Measurements from ENCODE around the gene LDLR.
"Not testable (repeated sequence)": the region's sequence is repeated elsewhere in the genome, so short reads cannot be mapped to it uniquely, and the experiment has no call there.

The LDLR gene

GRCh38 chr19:11073568-11073967 lies 15.7 kb upstream of the LDLR start:
- DNase-seq = no peak

DNA sequence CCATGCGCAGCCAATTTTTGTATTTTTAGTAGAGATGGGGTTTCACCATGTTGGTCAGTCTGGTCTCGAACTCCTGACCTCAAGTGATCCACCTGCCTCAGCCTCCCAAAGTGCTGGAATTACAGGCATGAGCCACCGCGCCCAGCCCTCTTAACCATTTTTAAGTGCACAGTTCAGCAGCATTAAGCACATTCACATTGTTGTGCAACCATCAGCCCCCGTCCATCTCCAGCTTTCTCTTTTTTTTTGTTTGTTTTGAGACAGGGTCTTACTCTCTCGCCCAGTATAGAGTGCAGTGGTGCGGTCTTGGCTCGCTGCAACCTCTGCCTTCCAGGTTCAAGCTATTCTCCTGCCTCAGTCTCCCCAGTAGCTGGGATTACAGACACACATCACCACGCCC lies 12.5 kb upstream of the LDLR start:
- not testable (repeated sequence) for DNase-seq

DNA sequence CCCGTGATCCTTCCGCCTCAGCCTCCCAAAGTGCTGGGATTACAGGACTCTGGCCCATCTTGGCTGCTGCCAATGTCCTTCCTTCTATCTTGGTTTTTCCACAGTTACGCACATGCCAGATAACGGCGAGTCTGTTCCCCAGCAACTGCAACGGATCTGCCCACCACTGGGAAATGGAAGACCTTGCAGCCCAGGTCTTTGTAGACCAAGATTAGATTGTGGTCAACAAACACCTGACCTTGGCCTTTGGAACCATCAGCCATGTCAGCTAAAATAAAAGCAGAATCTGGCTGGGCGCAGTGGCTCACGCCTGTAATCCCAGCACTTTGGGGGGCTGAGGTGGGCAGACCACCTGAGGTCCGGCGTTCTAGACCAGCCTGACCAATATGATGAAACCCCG lies 10.4 kb upstream of the LDLR start:
- DNase-seq = no peak

GRCh38 chr19:11079999-11080398 lies 9.3 kb upstream of the LDLR start:
- no peak for DNase-seq

- no peak for DNase-seq
These were observed 1.3 kb upstream of the LDLR start for GRCh38 chr19:11087870-11088505.

DNA sequence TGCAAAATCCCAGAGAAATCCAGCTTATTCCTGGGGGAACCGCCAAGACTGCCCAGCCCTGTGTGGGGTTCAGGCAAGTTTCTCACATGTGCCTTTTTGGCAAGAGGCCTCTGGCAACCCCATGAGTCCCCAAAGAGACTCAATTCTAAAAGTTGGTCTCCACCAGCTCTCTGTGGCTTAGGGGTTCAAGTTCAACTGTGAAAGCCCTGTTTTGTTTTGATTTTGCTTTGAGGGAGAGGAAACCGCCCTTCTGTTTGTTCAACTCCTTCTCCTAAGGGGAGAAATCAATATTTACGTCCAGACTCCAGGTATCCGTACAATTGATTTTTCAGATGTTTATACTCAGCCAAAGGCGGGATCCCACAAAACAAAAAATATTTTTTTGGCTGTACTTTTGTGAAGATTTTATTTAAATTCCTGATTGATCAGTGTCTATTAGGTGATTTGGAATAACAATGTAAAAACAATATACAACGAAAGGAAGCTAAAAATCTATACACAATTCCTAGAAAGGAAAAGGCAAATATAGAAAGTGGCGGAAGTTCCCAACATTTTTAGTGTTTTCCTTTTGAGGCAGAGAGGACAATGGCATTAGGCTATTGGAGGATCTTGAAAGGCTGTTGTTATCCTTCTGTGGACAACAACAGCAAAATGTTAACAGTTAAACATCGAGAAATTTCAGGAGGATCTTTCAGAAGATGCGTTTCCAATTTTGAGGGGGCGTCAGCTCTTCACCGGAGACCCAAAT lies 583 bp upstream of the LDLR start:
- DNase-seq = no peak

DNA sequence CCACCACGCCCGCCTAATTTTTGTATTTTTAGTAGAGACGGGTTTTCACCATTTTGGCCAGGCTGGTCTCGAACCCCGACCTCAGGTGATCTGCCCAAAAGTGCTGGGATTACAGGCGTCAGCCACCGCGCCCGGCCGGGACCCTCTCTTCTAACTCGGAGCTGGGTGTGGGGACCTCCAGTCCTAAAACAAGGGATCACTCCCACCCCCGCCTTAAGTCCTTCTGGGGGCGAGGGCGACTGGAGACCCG lies 676 bp downstream of the LDLR start:
- not testable (repeated sequence) for DNase-seq

- DNase-seq = peak; percentile 96
These were observed 1.2 kb downstream of the LDLR start for GRCh38 chr19:11090264-11090996.

DNA sequence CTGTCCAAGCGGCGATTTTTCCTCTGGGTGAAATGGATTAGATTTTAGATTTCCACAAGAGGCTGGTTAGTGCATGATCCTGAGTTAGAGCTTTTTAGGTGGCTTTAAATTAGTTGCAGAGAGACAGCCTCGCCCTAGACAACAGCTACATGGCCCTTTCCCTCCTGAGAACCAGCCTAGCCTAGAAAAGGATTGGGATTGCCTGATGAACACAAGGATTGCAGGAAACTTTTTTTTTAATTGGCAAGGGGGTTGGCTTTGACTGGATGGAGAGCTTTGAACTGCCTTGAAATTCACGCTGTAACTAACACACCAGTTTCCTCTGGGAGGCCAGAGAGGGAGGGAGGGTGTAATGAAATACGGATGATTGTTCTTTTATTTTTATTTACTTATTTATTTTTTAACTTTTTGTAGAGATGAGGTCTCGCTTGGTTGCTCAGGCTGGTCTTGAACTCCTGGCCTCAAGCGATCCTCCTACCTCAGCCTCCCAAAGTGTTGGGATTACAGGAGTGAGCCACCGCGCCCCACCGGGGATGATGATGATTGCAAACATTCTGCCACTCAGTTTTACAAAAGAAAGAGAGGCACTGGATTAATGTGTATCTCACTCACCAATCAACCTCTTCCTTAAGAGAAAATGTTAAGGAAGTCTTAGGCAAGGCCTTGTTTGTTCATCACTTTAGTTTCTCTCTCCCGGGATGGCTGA lies 1.9 kb downstream of the LDLR start:
- DNase-seq = no peak

- DNase-seq = peak; percentile 40
These were observed 2.5 kb downstream of the LDLR start for GRCh38 chr19:11091703-11092153.

GRCh38 chr19:11092181-11092538 lies 2.9 kb downstream of the LDLR start:
- DNase-seq = no peak

DNA sequence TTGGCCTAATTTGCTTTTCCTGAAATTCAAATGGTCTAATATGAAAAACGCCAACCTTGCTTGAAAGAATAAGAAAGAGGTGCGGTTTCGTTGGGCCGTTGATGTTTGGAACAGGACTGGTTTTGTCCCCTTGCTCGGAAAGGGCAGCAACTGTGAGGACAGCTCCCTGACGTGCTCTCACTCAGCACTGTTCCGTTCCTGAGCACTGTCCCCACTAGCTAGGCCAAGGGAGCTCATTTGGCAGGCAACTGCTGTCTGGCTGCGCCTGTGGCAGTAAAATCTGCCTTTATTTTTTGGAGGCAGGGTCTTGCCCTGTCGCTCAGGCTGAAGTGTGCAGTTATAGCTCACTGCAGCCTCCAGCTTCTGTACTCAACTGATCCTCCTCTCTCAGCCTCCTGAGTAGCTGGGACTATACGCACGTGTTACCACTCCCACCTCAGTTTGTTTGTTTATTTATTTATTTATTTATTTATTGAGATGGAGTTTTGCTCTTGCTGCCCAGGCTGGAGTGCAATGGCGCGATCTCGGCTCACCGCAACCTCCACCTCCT lies 4.5 kb downstream of the LDLR start:
- DNase-seq = no peak

- DNase-seq = no peak
These were observed 5.2 kb downstream of the LDLR start for GRCh38 chr19:11094520-11094894.

DNA sequence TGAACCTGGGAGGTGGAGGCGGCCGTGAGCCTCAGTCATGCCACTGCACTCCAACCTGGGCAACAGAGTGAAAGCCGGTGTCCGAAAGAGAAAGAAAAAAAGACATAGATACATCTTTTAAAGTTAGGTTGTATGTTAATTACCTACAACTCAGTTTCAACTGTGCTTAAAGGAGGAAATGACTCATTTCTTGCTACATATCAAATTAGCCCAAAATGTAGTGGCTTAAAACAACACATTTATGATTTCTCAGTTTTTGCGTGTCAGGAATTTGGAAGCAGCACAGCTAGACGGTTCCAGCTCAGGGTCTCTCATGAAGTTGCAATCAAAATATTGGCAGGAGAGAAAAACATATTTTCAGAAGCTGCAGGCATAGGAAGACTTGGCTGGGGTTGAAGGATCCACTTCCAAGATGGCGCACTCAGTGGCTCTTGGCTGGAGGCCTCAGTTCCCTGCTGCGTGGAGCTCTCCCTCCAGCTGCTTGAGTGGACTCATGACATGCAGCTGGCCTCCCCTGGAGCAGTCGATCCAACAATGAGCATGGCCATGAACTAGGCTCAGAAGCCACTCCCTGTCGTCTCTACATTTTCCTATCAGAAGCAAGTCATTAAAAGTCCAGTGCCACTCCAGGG lies 7.1 kb downstream of the LDLR start:
- DNase-seq = no peak

GRCh38 chr19:11097367-11097766 lies 8.1 kb downstream of the LDLR start:
- not testable (repeated sequence) for DNase-seq

DNA sequence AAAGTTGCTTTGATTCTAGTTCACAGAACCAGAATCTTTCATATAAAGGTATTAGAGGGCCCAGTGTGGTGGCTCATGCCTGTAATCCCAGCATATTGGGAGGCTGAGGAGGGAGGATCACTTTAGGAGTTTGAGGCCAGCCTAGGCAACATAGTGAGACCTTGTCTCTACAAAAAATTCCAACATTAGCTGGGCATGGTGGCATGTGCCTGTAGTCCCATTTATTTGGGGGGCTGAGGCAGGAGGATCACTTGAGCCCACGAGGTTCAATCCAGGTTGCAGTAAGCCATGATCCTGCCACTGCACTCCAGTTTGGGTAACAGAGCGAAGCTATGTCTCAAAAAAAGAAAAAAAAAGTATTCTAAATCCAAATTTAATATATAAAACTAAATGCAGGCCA lies 9.1 kb downstream of the LDLR start:
- DNase-seq = no peak

DNA sequence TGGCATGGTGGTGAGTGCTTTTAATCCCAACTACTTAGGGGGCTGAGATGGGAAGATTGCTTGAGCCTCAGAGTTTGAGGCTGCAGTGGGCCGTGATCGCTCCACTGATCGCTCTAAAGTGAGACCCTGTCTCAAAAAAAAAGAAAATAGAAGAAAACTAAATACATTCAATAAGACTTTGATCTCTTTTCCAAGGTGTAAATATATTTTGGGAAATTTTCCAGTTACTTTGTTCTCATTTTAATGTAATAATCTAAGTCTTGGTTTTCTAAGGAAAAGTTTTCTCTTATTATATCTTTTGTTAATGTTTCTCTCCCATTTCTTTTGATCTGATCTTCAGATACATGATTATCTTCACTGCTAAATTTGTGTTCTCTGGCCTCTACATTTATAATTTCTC lies 9.6 kb downstream of the LDLR start:
- DNase-seq = no peak

- no peak for DNase-seq
These were observed 10.8 kb downstream of the LDLR start for GRCh38 chr19:11100049-11100448.

GRCh38 chr19:11101057-11101456 lies 11.8 kb downstream of the LDLR start:
- no peak for DNase-seq

- no peak for DNase-seq
These were observed 13.7 kb downstream of the LDLR start for GRCh38 chr19:11102944-11103343.

- not testable (repeated sequence) for DNase-seq
These were observed 14.4 kb downstream of the LDLR start for GRCh38 chr19:11103667-11104066.

DNA sequence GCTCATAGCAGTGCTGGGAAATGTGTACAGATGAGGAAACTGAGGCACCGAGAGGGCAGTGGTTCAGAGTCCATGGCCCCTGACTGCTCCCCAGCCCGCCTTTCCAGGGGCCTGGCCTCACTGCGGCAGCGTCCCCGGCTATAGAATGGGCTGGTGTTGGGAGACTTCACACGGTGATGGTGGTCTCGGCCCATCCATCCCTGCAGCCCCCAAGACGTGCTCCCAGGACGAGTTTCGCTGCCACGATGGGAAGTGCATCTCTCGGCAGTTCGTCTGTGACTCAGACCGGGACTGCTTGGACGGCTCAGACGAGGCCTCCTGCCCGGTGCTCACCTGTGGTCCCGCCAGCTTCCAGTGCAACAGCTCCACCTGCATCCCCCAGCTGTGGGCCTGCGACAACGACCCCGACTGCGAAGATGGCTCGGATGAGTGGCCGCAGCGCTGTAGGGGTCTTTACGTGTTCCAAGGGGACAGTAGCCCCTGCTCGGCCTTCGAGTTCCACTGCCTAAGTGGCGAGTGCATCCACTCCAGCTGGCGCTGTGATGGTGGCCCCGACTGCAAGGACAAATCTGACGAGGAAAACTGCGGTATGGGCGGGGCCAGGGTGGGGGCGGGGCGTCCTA lies 15.9 kb downstream of the LDLR start:
- no peak for DNase-seq

DNA sequence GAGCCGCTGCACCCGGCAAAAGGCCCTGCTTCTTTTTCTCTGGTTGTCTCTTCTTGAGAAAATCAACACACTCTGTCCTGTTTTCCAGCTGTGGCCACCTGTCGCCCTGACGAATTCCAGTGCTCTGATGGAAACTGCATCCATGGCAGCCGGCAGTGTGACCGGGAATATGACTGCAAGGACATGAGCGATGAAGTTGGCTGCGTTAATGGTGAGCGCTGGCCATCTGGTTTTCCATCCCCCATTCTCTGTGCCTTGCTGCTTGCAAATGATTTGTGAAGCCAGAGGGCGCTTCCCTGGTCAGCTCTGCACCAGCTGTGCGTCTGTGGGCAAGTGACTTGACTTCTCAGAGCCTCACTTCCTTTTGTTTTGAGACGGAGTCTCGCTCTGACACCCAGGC lies 17.2 kb downstream of the LDLR start:
- DNase-seq = no peak

Data from activated CD8-positive, alpha-beta memory T cell treated with anti-CD3 and anti-CD28 coated beads, Interleukin-2, amount 50 U/mL, for 4 hours (primary cell).